Gastrocnemius medialis (tissue), 4 donors: Measurements from ENCODE around the gene RPL28.

ENCODE experiments used
- POLR2A ChIP-seq, 2 donors: fragments of 450-650 bp; IDR thresholded peaks; one replicate each; pipeline ENCODE4 v1.6.1; 2017; ENCODE audit warnings: antibody characterized with exemption in 2 of 2, mild to moderate bottlenecking in 2 of 2, moderate library complexity in 2 of 2
- TF ChIP-seq, protein P1 (sequence below), 5 experiments: fragments of 450-650 bp in 3 of 5; fragments of 200-600 bp in 2 of 5; sonication (generic) in 2 of 5; IDR thresholded peaks in 4 of 5; conservative IDR thresholded peaks in 1 of 5; 1 replicate in 4 of 5; 2 replicates in 1 of 5; pipeline ENCODE4 v1.5.1; 2016 to 2019; ENCODE audit warnings: antibody characterized with exemption in 5 of 5, mild to moderate bottlenecking in 3 of 5, moderate library complexity in 3 of 5

DNA sequence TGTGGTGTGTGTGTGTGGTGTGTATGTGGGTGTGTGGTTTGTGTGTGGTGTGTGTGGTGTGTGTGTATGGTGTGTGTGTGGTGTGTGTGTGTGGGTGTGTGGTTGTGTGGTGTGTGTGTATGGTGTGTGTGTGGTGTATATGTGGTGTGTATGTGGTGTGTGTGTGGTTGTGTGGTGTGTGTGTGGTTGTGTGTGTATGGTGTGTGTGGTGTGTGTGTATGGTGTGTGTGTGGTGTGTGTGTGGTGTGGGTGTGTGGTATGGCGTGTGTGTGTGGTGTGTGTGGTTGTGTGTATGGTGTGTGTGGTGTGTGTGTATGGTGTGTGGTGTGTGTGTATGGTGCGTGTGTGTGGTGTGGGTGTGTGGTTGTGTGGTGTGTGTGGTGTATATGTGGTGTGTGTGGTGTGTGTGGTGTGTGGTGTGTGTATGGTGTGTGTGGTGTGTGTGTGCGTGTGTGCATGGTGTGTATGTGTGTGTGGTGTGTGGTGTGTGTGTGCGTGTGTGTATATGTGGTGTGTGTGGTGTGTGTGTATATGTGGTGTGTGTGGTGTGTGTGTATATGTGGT lies 48.7 kb downstream of the RPL28 start:
- TF ChIP-seq, protein P1, sequence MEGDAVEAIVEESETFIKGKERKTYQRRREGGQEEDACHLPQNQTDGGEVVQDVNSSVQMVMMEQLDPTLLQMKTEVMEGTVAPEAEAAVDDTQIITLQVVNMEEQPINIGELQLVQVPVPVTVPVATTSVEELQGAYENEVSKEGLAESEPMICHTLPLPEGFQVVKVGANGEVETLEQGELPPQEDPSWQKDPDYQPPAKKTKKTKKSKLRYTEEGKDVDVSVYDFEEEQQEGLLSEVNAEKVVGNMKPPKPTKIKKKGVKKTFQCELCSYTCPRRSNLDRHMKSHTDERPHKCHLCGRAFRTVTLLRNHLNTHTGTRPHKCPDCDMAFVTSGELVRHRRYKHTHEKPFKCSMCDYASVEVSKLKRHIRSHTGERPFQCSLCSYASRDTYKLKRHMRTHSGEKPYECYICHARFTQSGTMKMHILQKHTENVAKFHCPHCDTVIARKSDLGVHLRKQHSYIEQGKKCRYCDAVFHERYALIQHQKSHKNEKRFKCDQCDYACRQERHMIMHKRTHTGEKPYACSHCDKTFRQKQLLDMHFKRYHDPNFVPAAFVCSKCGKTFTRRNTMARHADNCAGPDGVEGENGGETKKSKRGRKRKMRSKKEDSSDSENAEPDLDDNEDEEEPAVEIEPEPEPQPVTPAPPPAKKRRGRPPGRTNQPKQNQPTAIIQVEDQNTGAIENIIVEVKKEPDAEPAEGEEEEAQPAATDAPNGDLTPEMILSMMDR (IDR thresholded peaks at IDR 0.05 in 4 of 5, conservative IDR thresholded peaks at IDR 0.05 in 1 of 5) = no peak
- no peak for TF ChIP-seq POLR2A (IDR thresholded peaks at IDR 0.05)
